Panc1 (cell line): ENCODE data around the gene NCBP2L.

ENCODE experiments used
- CTCF ChIP-seq: fragments of 450-650 bp; IDR thresholded peaks from 2 replicates; pipeline ENCODE4 v1.5.1; 2017; ENCODE audit warnings: mild to moderate bottlenecking
- POLR2AphosphoS5 ChIP-seq: IDR thresholded peaks from 2 replicates; pipeline ENCODE4 v1.6.1; 2012; ENCODE audit warnings: mild to moderate bottlenecking, low read depth, low read length, moderate library complexity
- SIN3A ChIP-seq: IDR thresholded peaks from 2 replicates; pipeline ENCODE4 v1.6.1; 2012; ENCODE audit warnings: low read depth, mild to moderate bottlenecking, low read length, moderate library complexity, borderline replicate concordance; ENCODE audit not compliant: insufficient read depth

GRCh38 chrX:107728371-107729099 lies 49.0 kb upstream of the NCBP2L start:
- no peak for TF ChIP-seq POLR2AphosphoS5
- TF ChIP-seq CTCF: no peak
- TF ChIP-seq SIN3A: no peak
